Fibroblast of skin of scalp (primary cell): Measurements from ENCODE around the gene GP1BB.

Source experiments
- DNase-seq: peaks from one replicate; pipeline ENCODE4 v3.0.0-alpha.2; 2013

Gene GP1BB

DNA sequence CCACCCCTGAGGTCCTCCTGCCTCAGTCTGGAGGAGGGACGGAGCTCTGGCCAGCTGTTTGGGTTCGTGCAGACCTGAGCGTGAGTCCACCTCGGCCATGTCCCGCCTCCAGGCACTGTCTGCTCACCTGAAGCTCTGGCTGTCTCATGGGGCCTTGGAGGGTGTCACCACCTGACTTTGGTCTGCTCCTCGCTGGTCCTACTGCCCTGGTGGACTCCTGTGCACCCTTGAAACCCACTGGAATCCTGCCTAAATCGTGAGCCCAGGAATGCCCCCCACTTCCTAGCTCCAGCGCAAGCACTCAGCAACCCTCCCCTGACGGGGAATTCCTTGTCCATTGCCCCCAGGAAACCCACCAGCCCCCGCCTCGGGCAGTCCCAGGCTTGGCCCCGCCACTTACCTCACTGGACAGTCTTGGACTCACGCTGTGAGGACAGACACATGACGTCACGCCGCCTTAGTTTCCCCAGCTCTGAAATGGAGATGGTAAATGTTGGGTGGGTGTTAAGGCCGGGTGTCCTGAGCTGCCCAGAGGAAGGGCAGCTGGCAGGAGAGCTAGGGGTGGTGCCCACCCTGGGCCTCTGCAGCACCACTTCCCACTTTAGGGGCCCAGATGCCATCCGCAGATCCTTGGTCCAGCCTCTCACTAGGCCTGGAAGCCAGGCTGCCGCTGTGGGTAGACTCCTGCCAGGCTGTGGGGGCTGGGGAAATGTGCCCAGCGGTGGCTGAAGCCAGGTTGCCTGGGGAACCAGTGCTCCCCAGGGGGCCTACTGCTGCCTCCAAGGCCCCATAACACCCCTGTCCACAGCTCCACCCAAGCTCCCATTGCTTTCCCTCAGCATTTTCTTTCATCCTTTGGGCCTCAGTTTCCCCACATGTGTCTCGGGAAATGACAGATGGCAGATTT lies 19.1 kb downstream of the GP1BB start:
- no peak for DNase-seq

DNA sequence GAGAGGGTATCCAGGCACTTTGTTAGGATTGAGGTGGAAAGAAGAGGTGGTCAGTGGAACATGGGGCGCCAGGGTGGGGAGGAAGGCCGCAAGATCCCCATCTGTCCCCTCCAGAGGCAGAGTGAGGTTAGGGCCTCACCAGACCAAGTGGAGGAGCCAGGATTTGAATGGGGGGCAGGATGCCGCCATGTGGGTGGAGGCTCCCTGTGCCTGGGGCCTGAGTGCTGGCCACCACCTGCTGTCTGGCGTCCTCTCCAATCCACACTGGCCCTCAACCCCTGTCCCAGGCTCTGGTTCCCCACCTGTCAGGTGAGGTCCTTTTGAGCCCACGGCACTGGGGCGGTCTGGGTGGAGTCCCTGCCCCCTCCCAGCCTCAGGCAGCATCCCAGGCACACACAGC lies 19.7 kb downstream of the GP1BB start:
- DNase-seq: no peak

DNA sequence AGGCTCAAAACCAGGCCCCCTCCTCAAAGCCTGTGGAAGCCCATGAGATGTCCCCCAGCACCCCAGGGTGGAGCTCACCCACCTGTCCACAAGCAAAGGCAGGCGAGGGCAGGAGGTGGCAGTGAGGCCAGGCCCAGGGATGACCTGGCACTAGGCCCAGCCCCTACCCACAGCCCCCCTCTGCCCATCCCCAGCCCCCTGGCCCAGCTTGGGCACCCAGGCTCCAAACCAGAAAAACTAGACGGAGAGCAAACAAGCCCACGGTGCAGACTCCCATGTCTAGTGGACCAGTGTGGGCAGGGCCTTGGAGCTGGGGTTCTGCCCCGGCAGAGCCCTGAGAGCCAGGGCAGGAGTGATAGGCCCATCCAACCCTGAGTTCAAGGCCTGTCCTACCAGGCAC lies 20.3 kb downstream of the GP1BB start:
- no peak for DNase-seq

DNA sequence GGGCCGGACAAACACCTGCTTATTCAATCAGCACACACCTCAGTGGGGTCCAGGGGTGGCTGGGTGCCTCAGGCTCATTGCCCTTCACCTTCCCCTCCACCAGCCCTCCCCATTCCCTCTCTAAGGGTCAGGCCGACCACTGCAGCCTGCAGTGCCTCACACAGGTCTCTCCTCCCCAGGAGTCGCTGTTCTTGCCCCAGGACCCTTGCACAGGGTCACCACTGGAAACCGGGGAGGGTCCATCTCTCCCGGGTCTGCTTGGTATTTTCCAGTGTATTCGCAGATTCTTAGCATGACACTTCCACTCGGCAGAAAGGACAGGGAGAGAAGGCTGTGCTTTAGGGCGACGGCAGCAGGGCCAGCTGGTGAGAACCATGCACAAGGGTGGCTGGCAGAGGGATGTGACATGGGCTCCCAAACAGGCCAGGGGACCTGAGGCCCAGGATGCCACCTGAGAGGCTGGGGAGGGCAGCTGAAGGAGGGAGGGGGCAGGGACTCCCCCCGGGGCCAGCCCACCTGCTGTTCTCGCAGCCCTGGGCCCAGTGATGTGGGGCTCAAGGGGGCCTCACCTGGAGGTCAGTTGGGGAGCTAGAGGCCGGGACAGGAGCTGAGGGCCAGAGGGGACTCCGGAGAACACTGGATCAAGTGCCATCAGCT lies 21.1 kb downstream of the GP1BB start:
- DNase-seq: no peak

DNA sequence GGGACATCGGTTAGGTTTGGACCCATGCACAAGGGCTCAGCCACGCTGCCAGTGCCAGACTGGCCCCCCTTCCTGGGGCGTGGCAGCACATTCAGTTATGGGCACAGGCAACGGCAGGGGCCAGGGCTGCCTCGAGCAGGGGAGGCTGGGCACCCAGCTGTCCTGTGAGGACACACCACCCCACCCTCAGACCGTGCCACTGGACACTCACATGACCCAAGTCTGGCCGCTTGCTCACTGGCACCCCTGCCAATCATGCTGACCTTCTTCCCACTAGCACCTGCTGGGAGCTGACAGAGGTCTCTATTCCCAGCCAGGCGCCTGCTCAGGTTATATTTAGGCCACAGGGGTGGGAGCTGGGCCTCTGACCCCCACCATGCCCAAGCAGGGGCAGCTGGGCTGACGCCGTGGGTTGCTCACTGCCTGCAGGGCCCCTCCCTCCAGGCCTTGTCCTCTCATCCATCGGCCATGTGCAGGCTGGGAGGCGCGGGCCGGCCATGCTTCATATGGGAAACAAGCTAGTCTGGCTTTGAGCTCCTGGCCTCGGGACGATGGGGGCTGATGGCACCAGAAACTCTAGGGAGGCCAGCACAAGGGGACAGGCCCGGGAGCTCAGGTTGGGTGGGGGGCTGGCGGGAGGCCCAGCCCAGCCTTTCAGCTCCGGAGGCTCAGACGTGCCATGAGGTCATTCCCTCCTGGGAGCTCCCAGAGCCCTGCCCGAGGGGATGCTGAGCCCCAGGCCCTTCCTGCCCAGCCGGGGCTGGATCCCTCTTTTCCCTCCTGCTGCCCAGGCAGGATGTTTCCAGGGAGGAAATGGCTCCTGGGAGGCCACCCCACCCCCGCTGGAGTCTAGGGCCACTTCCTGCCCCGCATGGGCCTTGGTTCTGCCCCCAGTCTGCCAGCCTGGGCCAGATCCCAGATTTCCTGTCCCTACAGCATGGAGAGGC lies 22.1 kb downstream of the GP1BB start:
- DNase-seq: peak; percentile 24

DNA sequence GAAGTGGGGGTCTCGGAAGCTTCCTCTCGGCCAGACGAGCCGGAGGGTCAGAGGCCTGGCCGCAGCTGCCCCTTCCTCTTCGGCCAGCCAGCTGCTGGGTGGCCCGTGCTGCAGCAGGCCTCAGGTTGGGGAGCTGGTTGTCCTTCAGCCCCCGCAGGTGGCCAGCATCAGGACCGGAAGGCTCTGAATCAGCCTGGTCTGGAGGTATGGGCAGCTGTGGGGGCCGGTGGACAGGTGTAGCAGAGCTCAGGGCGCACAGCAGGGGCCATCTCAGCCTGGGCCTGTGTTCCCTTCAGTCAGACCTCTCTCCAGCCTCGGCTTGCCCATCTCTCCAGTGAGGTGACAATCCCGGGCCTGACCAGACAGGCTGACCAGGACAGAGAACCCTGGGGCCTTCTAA lies 23.4 kb downstream of the GP1BB start:
- DNase-seq: no peak

DNA sequence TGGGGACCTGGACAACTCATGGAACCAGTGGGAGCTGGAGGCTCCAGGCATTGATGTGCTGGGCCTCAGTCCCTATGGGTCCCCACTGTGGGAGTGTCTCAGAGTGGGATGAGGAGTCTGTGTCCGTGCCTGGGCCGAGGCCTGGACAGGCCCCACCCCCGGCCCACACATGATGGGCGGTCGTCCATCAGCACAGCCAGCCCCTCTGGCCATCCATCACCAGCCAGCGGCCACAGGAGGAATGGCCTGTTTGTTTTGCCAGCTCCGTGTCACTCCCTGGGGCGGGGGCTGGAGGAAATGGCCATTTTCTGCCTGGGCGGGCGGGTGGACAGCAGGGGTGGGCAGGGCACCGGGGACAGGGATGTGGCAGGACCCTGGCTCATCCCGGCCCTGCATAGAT lies 24.2 kb downstream of the GP1BB start:
- DNase-seq: no peak

DNA sequence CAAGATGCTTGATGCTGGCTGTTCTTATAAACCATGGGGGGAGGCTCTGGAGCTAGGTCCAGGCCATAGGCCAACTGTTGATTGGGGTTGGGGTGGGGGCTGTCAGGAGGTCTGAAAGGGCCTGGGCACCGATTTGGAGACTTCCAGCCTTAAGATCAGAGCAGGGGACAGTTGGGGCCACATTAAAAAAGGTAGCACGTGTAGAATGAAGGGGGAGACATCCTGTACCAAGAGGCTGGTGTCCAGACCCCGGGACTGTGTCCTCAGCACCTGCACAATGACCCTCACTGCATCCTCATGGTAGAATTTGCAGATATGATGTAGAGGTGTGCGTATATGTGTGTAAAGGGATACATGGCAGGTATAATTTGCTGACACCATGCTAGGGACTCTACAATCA lies 24.8 kb downstream of the GP1BB start:
- DNase-seq: no peak

DNA sequence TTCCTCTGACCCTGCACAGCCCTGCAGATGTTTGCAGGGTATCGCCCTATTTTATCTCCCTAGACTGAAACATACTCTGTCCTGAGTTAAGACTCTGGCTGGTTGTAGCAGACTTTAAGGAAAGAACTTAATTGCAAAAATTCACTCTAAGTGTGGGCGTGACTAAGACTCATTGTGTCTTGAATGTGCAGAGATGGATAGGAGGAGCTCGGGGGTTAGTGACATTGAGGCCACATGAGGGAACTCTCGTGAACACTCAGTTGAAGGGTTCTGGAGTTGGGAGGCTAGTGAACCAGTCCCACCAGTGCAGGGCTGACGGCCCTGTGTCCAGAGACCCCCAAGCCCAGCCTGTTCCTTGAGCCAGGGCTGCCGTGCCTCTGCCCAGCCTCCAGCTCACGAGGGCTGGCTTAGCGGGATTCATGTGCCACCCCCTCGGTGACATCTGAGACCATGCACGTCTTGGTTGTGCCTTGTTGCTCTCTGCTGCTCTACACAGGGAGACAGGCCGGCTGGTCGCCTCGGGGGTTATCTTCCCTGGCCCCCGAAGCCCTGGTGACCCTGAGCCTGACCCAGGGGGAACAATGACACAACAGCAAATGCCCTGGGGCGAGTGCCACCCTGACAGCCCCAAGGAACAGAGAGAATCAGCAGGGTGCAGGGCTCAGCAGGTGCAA lies 25.8 kb downstream of the GP1BB start:
- no peak for DNase-seq

DNA sequence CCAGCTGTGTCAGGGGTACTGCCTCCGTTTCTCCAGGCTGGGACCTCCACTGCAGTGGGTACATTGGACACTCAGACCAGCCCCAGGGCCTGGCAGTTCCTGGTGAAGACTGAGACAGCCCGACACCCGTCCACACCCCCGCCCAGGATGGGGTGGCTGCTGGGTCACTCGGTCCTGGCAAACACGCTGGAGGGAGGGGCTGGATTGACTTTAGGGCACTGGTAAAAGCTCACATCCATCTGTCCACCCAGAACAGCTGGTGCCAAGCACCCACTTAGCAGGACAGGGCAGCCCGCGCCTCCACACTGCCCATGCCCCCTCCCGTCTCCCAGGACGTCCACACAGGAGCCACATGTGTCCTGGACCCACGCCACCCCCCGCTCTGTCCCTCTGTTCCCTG lies 26.5 kb downstream of the GP1BB start:
- DNase-seq: no peak

DNA sequence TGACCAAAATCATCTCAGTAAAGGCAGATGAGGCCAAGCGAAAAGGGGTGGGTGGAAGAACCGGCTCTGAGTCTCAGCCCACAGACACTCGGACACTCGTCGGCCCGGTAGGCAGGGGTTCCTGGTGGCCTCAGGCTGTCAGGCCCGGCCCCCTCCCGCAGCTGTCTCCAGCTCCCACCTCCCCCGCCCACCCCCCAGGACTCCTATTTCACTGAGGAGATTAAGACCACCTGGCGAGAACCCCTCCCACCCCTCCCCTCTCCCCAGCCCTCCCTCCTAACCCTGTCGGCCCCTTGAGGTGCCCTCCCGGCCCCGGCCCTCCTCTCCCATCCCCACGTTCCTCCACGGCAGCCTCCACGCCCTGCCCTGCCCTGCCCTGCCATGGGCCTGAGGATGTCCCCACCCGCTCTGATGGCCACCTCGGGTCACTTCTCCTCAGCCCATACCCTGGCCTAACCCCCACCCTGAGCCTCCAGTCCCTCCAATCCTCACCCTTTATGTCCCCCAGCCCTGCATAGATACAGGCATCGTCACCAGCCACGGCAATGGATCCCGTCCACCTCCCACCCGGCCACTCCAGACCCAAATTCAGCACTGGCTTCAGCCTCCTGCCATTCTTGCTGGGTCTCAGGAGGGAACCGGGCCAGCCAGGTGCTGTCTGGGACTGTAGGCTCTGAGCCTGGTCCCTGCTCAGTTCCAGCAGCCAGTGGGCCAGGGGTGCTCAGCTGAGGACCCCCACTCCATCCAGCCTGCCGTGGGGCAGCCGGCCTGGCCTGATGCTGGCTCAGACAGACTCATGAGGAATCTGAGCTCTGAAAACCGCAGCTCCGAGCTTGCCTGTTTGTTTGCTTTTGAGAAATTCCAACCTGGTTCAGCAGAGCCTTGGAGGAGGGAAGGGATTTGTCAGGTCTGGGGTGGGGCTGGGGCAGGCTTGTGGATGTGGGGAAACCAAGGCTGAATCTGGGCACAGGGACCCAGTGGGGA lies 27.5 kb downstream of the GP1BB start:
- peak; percentile 45 for DNase-seq

DNA sequence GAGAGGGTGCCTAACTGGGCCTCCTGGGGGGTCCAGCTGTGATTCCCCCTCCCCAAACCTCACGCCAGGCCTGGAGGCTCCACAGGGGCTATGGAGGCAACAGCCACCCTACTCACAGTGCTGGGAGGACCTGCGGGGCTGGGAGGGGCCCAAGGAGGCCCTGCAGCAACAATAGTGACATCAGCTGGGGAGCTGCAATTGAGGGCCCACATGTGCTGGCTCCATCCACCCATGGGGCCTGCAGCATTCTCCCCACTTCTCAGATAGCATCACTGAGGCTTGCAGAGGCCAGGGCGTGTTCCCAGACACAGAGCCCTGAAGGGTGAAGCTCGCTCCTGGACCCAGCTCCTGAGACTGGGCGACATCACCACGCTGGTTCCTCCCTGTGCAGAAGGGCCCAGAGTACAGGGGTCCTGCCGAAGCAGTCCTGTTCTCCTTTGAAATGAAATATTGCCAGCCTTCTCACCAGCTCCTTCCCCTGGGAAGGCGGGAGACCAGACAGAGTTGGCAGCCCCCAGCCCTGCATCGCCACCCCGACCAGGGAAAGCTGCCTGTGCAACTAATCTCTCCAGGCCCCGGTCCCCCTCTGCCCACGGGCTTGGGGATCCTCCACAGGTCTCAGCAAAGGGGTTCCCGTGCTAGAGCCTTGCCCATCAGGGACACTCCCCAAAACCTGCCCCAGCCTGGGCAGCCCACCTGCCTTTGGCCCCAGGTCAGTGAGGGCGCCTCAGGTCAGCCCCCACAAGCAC lies 28.3 kb downstream of the GP1BB start:
- no peak for DNase-seq

DNA sequence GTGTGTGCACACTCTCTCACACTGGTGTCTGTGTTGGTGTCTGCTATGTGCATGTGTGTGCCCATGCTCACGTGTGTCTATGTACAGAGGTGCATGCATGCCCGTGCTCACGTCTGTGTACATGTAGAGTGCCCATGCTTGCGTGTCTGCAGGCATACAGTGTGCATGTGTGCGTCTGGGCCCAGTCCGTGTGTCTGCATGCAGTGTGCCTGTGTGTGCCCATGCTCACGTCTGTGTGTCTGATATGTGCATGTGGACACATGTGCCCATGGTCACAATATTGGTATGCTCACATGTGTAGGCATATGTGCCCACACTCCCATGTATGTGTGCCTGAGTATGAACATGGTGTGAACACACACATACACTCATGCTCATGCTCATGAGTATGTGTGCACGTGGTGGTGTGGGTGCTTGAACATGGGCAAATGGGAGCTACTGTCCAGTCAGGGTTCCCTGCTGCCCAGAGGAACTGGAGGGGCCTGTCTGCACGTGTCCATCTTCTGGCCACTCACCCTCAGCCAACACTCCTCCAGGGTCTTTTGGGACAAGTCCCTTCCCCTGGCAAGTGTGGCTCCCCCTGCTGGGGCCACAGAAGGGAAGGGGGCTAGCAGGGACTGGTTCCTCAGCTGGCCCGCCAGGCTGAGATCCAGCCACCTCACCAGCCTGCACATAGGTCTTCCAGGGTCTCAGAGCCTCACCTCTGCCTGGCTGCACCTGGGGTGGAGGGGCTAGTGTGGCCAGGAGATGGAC lies 29.9 kb downstream of the GP1BB start:
- DNase-seq: no peak

DNA sequence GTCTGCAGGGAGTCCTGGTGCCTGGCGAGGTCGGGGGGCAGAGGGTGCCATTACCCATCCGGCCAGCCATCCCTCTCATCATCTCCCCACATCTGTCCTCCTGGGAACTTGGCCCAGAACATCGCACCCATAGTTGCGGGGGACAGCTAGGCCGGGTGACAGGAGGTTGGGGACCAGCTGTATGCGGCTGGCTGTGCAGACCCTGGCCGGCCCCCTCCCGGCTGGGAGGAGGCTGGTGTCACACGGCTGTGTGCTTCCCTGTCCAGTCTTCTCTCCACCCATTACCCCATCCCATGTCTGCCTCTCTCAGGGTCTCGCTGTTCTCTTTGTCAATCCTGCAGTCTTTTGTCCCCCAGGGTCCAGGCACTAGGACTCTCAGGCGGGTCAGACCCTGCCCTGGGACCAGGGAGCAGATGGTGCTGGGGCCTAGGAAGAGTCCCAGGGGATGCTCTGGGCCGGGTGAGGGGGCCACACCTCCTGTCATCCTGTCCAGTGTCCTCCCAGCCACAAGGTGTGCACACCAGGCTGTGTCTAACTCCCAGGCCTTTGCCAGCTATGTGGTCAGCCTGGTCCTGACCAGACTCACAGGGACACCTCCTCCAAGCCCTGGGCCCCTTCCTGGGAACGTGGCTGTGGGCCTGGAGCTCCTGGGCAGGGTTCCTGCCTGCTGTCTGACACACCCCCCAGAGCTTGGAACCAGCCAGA lies 30.8 kb downstream of the GP1BB start:
- no peak for DNase-seq

DNA sequence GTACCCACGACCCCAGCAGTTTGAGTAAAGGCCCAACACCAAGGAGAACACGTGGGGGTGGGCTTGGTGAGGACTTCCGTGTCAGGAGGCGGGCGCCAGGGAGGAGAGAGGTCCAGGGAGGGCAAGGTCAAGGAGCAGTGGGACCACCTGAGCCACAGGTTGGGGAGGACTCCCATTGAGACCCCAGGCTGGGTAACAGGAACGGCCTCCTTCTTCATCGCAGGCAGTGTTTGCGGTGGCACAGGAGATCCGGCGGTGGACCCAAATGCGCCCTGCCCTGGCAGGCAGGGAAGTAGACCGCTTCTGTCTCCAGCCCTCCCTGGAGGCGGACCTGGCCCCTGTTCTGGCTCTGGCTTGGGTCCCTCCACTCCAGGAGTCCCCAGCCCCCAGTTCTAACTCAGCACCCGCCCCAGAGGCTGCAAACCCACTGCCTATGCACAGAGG lies 31.4 kb downstream of the GP1BB start:
- no peak for DNase-seq

DNA sequence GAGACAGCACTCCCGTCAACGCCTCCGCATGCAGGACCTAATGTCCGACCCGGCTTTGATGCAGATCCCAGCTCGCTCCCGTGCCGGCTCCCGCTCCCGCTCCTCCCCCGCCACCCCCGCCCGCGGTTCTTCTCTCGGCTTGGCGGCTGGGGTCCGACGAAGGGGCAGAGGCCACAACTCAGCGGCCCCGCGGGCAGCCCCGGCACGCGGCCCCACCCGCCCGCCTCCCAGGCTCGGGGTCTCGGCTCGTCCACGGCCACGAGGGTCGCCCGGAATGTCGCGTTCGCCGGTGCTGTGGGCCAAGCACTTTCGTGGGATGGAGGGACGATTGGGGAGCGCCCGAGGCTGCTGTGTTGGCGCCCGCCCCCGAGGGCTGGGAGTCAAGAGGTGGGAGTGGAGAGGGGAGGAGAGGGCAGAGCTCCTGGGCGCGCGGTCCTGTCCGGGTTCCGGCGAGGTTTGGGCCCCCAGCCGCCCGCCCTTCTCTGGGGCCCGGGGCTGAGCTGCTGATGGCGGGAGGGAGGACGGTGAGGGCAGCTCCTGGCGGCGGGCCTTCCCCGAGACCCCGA lies 31.9 kb downstream of the GP1BB start:
- no peak for DNase-seq

DNA sequence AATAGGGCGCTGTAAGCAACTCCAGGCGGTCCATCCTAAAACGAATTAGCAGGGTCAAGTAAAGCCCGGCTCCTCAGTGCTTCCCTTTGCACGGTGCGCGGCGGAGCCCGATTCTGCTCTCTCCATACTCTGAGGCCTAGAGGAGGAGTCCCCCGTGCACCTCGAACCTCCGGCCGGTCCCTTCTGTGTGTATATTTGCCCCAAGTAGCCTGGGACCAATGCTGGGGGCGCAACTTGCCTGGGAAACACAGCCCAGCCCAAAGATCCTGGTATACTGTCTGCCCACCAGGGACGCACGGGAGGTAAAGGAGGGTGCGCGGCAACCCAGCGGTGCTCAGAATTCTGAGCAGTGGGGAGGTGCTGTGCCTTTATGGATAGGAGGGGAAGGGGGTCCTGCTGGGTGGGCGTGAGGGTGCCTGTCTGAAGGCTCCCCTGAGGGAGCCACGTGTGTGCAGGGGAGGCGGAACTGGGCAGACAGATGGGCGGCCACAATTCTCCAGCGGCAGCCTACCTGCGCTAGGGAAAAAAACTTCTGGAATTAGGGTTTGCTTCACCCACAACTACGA lies 32.5 kb downstream of the GP1BB start:
- DNase-seq: no peak
